GM12873 (cell line): ENCODE data around the gene COG5.

Experiments used
- CTCF ChIP-seq: IDR thresholded peaks from 2 replicates; pipeline ENCODE4 v1.5.1; 2012; ENCODE audit warnings: low read depth, mild to moderate bottlenecking, moderate library complexity, low read length, control low read depth; ENCODE audit not compliant: insufficient read depth; ENCODE audit errors: missing control alignments

COG5 gene

GRCh38 chr7:107219563-107220244, 344.0 kb downstream of the COG5 start:
- no peak for TF ChIP-seq CTCF

GRCh38 chr7:107213945-107214344, 349.8 kb downstream of the COG5 start:
- TF ChIP-seq CTCF = no peak

GRCh38 chr7:107213193-107213788, 350.4 kb downstream of the COG5 start:
- TF ChIP-seq CTCF = no peak

GRCh38 chr7:107212725-107213124, 351.0 kb downstream of the COG5 start:
- no peak for TF ChIP-seq CTCF

- no peak for TF ChIP-seq CTCF
These were observed 353.3 kb downstream of the COG5 start for GRCh38 chr7:107210400-107210799.

- TF ChIP-seq CTCF = no peak
These were observed 354.2 kb downstream of the COG5 start for GRCh38 chr7:107209565-107209964.

GRCh38 chr7:107208563-107208962, 355.2 kb downstream of the COG5 start:
- TF ChIP-seq CTCF = no peak
